Omental fat pad (tissue), 4 donors: Measurements from ENCODE around the gene SHB. TPM values are rescaled to one million over a fixed set of nuclear protein-coding genes. Genes with fewer than 3 reads are reported as not detected.
A peak's percentile ranks its signal among the peaks of the same experiment; 100 is the strongest.

Source experiments
- ATAC-seq: fragments of 150-250 bp; one replicate; pipeline ENCODE4 v1.9.1; 2016; ENCODE audit warnings: mild to moderate bottlenecking, moderate library complexity; ENCODE audit not compliant: low FRiP score
- DNase-seq: peaks from one replicate; pipeline ENCODE4 v3.0.0-alpha.2; 2019; ENCODE audit warnings: low spot score
- total RNA-seq, 4 donors: library from RNA; depleted of rRNA; stranded (reverse); fragments of >200 nt; gene quantifications; one replicate each; pipeline ENCODE4 v1.1.0, GENCODE V29; 2016
- TF ChIP-seq, protein P1 (sequence below), 3 donors: fragments of 450-650 bp; IDR thresholded peaks; one replicate each; pipeline ENCODE4 v1.5.1; 2016 to 2017; ENCODE audit warnings: antibody characterized with exemption in 3 of 3, mild to moderate bottlenecking in 3 of 3, moderate library complexity in 2 of 3

The SHB gene
- total RNA-seq, 4 donors from 2014 or later, result 10.4 to 61.6 (median 20.7) TPM

DNA sequence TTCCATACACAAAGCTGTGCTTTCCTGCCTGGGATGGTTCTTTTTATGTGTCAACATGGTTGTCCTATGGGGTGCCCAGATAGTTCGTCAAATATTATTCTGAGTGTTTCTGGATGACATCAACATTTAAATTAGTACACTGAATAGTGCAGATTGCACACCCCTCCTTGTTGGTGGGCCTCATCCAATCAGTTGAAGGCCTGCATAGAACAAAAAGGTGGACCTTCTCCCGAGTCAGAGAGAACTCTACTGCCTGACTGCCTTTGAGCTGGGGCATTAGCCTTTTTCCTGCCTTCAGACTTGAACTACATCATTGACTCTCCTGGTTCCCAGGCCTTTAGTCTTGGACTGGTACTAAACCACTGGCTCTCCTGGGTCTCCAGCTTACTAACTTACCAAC lies 80.4 kb downstream of the SHB start:
- no peak for ATAC-seq

DNA sequence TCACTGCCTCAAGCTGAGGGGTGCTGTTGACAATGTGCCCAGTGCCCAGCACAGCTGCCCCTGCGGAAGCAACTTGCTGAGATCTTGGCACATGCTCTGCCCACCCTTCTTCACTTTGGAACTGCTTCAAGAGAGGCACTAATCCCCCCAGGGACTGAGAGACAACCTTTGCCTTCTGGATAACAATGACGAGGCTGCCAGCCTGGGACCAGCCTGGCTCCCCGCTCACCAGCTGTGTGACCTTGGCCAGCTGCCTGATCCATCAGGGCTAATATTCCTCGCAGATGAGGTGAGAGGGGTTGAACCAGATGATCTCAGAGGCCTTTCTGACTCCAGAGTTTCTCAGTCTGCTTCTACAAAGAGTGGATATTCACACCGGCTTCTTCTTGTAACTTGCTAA lies 81.0 kb downstream of the SHB start:
- ATAC-seq (no peak), DNase-seq (no peak)
- TF ChIP-seq, protein P1, sequence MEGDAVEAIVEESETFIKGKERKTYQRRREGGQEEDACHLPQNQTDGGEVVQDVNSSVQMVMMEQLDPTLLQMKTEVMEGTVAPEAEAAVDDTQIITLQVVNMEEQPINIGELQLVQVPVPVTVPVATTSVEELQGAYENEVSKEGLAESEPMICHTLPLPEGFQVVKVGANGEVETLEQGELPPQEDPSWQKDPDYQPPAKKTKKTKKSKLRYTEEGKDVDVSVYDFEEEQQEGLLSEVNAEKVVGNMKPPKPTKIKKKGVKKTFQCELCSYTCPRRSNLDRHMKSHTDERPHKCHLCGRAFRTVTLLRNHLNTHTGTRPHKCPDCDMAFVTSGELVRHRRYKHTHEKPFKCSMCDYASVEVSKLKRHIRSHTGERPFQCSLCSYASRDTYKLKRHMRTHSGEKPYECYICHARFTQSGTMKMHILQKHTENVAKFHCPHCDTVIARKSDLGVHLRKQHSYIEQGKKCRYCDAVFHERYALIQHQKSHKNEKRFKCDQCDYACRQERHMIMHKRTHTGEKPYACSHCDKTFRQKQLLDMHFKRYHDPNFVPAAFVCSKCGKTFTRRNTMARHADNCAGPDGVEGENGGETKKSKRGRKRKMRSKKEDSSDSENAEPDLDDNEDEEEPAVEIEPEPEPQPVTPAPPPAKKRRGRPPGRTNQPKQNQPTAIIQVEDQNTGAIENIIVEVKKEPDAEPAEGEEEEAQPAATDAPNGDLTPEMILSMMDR (IDR thresholded peaks at IDR 0.05), result no peak

More for the DNA sequence above, 80.4 kb downstream of the SHB start:
- TF ChIP-seq, protein P1 (IDR thresholded peaks at IDR 0.05), result no peak
- no peak for DNase-seq

DNA sequence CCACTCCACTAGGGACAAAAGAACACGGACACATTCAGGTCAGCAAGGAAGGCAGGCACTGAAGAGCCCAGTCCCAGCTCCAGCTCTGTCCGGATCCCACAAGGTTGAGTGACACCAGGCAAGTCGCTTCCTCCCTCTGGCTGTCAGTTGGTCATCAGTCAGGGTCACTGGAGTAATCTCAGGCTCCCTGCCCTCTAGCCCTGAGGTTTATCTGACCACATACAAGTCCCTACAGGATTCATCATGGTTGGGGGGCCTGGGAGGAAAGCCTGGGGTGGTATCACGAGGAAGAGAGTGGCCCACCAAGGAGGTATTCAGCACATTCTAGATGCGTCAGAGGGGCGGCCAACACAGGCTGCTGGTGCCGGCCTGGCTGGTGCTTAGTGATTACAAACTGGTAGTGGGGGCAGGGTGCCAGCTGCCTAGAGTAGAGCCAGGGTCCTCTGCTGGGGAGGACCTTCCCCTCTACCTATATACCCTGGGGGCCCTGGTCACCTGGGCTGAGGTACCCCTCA lies 81.5 kb downstream of the SHB start:
- TF ChIP-seq, protein P1 (IDR thresholded peaks at IDR 0.05), result no peak
- no peak for ATAC-seq
- no peak for DNase-seq

DNA sequence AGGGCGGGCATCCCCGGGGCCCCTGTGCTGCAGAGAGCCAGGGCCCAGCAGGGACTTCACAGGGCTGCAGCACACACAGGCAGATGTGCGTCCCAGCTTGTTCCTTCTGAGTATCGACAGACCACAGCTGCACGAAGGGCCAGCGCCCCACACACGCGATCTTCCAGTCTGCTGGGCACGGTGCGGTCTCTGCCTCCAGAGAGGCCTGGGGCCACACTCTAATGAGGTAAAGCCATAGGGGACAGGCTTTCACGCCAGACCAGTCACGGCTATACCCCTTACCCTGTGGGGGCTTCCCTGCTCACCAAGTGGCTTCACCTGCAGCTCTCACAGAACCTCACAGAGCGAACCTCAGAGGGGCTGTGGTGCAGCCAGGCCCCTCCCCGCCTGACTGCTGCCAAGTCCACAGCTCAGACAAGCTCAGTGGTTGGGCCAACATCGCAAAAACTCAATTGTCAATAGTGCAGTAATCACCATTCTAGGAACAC lies 82.2 kb downstream of the SHB start:
- TF ChIP-seq, protein P1 (IDR thresholded peaks at IDR 0.05), result no peak
- ATAC-seq (peak; percentile 4), DNase-seq (no peak)

DNA sequence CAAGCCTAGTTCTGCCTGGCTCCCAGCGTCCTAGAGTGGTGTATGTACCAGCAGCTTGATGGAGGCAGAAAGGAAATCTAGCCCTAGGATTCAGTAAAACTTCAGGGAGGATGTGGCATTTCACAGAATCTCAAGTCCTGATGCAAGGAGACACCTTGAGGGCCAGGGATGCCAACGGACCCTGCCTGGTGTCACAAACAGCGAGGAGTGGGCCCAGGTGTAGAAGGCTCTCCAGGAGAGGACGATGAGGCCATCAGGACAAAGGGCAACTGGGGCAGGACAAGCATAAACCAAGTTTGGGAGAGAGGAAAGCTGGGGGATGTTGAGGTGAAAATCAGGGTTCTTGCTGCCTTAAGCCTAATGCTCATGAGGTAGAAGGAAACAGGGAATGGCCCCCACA lies 83.0 kb downstream of the SHB start:
- no peak for ATAC-seq
- TF ChIP-seq, protein P1 (IDR thresholded peaks at IDR 0.05), result no peak
- no peak for DNase-seq

DNA sequence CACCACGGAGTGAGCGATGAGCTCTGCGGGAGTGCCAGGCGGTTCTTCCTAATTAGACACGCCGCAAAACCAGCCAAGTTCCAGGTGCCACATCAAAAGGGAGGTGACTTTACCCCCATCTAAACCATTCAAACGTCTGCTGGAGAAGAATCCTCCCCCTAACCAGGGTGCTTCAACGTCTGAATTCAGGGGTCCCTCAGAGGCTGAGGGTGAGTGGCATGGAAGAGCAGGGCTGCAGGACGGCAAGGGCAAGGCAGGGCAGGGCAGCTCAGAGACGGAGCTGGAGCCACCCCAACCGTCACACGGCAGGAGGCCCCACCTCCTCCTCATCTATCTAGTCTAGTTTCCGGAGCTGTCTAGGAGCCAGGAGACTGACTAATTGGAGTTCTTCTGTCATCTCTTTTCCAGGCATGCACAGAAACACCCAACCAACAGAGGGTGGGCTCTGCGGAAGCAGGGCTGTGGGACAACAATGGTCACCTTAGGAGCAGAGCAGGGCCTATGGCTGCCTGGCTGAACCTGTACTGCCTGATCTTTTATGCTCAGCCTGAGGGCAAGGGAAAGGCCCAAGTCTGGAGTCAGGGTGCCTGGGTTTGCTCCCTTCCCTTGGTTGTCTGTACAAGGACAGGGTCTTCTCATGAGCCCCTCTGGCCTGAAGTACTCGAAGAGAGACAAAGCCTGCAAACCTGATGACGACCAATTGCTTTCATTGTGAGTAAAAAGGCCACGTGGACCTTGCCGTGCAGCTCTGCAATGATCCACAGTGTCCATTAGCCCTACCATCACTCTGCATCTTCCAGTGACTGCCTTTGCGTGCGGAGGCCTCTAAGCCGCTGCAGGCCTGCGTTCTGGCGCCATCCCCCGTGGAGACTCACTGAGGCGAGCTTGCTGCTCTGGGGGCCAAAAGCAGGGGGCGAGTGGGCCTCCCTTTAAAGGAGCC lies 84.1 kb downstream of the SHB start:
- ATAC-seq (peak; percentile 32), DNase-seq (no peak)
- TF ChIP-seq, protein P1 (IDR thresholded peaks at IDR 0.05), result no peak
